Mesothelial cell of epicardium (in vitro differentiated cells): ENCODE measurements around the gene S100A12. TPM values are rescaled to one million over a fixed set of nuclear protein-coding genes. Genes with fewer than 3 reads are reported as not detected.

Experiments used
- DNase-seq, 2 experiments: peaks; one replicate each; pipeline ENCODE4 v3.0.0; 2021; ENCODE audit warnings: low spot score in 2 of 2; ENCODE audit not compliant: unreplicated experiment in 2 of 2
- H3K27ac Mint-ChIP-seq: 2 replicates; pipeline ENCODE4 v1.8.0; 2021; ENCODE audit warnings: mixed read lengths
- H3K27me3 Mint-ChIP-seq: 2 replicates; pipeline ENCODE4 v1.8.0; 2021; ENCODE audit warnings: low read depth, mixed read lengths
- H3K36me3 Mint-ChIP-seq: 2 replicates; pipeline ENCODE4 v1.8.0; 2021; ENCODE audit warnings: mixed read lengths
- H3K4me1 Mint-ChIP-seq: 2 replicates; pipeline ENCODE4 v1.8.0; 2021; ENCODE audit warnings: mixed read lengths
- H3K4me3 Mint-ChIP-seq: 2 replicates; pipeline ENCODE4 v1.8.0; 2021; ENCODE audit warnings: mild to moderate bottlenecking, moderate library complexity, mixed read lengths
- H3K9me3 Mint-ChIP-seq: 2 replicates; pipeline ENCODE4 v1.8.0; 2021; ENCODE audit warnings: mixed read lengths
- total RNA-seq: library from RNA; stranded (reverse); gene quantifications from 3 replicates; pipeline ENCODE4 v1.2.1, GENCODE V29; 2021
- TF ChIP-seq, protein P1 (sequence below): fragments of 200-600 bp; sonication (generic); IDR thresholded peaks from one replicate; pipeline ENCODE4 v1.5.0; 2021; ENCODE audit warnings: antibody characterized with exemption; ENCODE audit not compliant: unreplicated experiment

Gene S100A12
- total RNA-seq, 1 donor from 2014 or later: not detected

DNA sequence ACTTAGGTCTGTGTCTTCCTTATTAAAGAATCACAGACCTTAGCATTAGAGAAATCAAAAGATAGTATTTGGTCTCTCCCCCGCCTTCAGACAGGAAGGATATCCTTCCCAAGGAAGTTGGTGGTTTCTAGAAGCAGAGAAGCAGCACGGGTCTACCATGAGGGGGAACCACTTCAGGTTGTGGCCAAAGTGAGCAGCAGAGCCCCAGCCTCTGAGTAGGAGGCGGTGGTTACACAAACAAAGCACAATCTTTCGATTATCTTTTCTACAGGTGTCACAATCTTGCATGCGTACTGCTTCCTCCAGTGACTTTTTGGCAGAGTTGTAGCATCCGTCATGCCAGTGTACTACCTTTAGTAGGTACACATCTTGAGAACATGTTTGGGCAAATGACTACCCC, 35.6 kb downstream of the S100A12 start:
- TF ChIP-seq, protein P1, sequence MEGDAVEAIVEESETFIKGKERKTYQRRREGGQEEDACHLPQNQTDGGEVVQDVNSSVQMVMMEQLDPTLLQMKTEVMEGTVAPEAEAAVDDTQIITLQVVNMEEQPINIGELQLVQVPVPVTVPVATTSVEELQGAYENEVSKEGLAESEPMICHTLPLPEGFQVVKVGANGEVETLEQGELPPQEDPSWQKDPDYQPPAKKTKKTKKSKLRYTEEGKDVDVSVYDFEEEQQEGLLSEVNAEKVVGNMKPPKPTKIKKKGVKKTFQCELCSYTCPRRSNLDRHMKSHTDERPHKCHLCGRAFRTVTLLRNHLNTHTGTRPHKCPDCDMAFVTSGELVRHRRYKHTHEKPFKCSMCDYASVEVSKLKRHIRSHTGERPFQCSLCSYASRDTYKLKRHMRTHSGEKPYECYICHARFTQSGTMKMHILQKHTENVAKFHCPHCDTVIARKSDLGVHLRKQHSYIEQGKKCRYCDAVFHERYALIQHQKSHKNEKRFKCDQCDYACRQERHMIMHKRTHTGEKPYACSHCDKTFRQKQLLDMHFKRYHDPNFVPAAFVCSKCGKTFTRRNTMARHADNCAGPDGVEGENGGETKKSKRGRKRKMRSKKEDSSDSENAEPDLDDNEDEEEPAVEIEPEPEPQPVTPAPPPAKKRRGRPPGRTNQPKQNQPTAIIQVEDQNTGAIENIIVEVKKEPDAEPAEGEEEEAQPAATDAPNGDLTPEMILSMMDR: no peak
- Mint-ChIP-seq H3K36me3 (no peaks in the 10 kb centered on the region), H3K4me3 (no peak overlapping the region), H3K9me3 (no peaks in the 10 kb centered on the region), H3K4me1 (peaks cover 28% of the 10 kb centered on the region), H3K27ac (no peak overlapping the region), H3K27me3 (peaks cover 32% of the 10 kb centered on the region)
- no peak for DNase-seq

DNA sequence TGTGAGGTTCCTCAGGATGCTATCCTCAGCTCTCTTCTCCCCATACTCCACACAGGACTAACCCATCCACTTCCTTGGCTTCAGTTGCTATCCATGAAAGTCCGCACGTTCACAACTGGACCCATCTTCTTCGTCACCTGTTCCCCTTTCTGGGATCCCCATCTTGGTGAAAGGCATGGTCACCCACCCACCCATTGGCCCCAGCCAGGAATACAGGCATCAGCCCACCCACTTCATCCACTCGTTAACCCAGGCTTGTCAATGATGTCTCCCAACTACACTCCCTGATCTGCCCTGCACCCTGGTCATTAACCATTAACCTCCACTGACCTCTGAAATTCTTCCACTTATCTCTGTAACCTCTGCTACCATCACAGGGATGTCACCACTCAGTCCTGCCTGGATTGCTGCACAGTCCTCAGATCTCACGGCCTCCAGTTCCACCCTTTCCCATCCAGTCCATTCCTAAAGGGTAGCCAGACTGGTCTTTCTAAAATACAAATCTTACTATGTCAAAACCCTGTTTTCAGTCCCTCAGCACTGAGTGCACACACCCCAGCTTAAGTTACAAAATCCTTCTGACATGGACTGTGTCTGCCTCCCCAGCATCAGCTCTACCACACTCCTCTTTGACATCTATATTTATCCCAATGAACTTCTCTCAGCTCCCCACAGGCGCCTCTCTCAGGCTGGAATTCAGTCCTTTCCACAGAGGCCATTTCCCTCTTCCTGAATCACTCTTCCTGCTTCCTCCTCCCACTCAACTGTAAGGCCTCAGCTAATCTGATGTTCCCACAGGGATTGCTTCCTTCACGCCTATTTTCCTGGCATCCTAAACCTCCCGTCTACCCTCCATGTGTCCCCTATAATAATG, 37.2 kb downstream of the S100A12 start:
- Mint-ChIP-seq H3K4me1 (peaks cover 12% of the 10 kb centered on the region), H3K4me3 (no peak overlapping the region), H3K36me3 (no peaks in the 10 kb centered on the region), H3K27ac (no peak overlapping the region), H3K27me3 (peaks cover 35% of the 10 kb centered on the region), H3K9me3 (peaks cover 8% of the 10 kb centered on the region)
- no peak for DNase-seq
- TF ChIP-seq, protein P1: no peak

DNA sequence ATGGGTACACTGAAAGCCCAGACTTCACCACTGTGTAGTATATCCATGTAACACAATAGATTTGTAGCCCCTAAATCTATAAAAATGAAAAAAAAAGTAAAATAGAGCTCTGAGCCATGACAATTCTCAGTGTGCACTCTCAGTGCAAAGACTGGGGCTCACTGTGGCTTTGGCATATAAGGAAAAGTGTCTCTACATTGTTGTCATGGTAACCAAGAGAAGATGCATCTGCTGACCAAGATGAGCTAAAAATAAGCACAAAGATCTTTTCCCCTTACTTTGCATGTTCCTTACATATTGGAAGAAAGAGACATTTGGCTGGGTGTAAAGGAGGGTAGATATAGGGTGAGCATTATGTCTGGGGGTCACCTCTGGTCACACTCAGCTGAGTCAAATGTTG, 38.8 kb downstream of the S100A12 start:
- Mint-ChIP-seq H3K4me1 (no peaks in the 10 kb centered on the region), H3K27ac (no peak overlapping the region), H3K27me3 (peaks cover 37% of the 10 kb centered on the region), H3K9me3 (peaks cover 23% of the 10 kb centered on the region), H3K4me3 (no peak overlapping the region), H3K36me3 (no peaks in the 10 kb centered on the region)
- no peak for DNase-seq
- TF ChIP-seq, protein P1: no peak

DNA sequence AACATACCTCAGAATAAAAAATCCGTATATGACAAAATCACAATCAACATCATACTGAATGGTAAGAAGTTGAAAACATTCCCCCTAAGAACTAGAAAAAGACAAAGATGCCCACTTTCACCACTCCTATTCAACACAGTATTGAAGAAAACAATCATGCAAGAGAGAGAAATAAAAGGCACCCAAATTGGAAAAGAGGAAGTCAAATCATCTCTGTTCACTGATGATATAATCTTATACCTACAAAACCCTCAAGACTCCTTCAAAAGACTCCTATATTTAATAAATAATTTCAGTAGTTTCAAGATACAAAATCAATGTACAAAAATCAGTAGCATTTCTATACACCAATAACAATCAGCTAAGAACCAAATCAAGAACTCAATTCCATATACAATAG, 41.5 kb downstream of the S100A12 start:
- no peaks in the 10 kb centered on the region for H3K36me3 Mint-ChIP-seq
- H3K27me3 Mint-ChIP-seq: peaks cover 27% of the 10 kb centered on the region
- DNase-seq: no peak
- peaks cover 44% of the 10 kb centered on the region for H3K9me3 Mint-ChIP-seq
- no peaks in the 10 kb centered on the region for H3K4me1 Mint-ChIP-seq
- no peak overlapping the region for H3K27ac Mint-ChIP-seq
- H3K4me3 Mint-ChIP-seq: no peak overlapping the region
- TF ChIP-seq, protein P1: no peak

DNA sequence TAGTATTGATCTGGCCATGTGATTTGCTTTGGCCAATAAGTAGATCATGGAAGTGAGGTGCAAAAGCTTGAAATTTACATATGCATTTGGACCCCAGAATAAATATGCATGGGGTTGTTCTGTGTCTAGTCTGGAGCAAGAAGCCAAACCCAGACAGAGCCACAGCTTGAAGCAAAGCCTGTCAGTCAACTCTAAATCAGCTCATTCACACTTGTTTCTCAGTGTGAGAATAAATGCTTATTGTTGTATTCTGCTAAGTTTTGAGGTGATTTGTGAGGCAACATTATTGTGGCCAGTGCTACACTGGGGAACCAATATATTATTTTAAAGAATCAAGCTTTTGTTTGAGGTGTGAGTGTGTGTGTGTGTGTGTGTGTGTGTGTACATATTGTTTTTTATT, 50.5 kb downstream of the S100A12 start:
- Mint-ChIP-seq H3K9me3 (peaks cover 65% of the 10 kb centered on the region), H3K4me1 (no peaks in the 10 kb centered on the region), H3K27ac (no peak overlapping the region), H3K27me3 (no peaks in the 10 kb centered on the region), H3K4me3 (no peak overlapping the region), H3K36me3 (no peaks in the 10 kb centered on the region)
- no peak for DNase-seq
- TF ChIP-seq, protein P1: no peak

Other genes starting within 250 kb of the S100A12 start
- gene SPRR2G, start 224.7 kb downstream of the S100A12 start, total RNA-seq: not detected in 3 replicates
- gene LELP1, start 172.2 kb downstream of the S100A12 start, total RNA-seq: not detected in 3 replicates
- not detected in 3 replicates for gene PRR9, start 158.0 kb downstream of the S100A12 start, total RNA-seq
- gene LORICRIN, start 115.9 kb downstream of the S100A12 start, total RNA-seq: not detected in 3 replicates
- gene PGLYRP3, start 62.7 kb downstream of the S100A12 start, total RNA-seq: not detected in 3 replicates
- gene PGLYRP4, start 26.8 kb downstream of the S100A12 start, total RNA-seq: 0.11 TPM in 1 of 3 replicates, not detected in the others
- gene S100A9, start 17.8 kb downstream of the S100A12 start, total RNA-seq: 2.0 to 4.2 TPM (median 3.5 TPM) in 3 replicates
- not detected in 3 replicates for gene S100A8, start 15.5 kb upstream of the S100A12 start, total RNA-seq
- not detected in 3 replicates for gene S100A7A, start 40.9 kb upstream of the S100A12 start, total RNA-seq
- gene S100A7, start 85.0 kb upstream of the S100A12 start, total RNA-seq: not detected in 3 replicates
- 2.4 to 4.4 TPM (median 3.9 TPM) in 3 replicates for gene S100A6, start 160.4 kb upstream of the S100A12 start, total RNA-seq
- not detected in 3 replicates for gene S100A5, start 165.3 kb upstream of the S100A12 start, total RNA-seq
- 7.8 to 12.7 TPM (median 10.2 TPM) in 3 replicates for gene S100A4, start 170.2 kb upstream of the S100A12 start, total RNA-seq
- not detected in 3 replicates for gene S100A3, start 173.6 kb upstream of the S100A12 start, total RNA-seq
- 0.43 to 0.51 TPM in 2 of 3 replicates, not detected in the other for gene S100A2, start 190.2 kb upstream of the S100A12 start, total RNA-seq
- 22.1 to 24.8 TPM (median 22.4 TPM) in 3 replicates for gene S100A16, start 237.5 kb upstream of the S100A12 start, total RNA-seq
- 8.5 to 10.1 TPM (median 10.0 TPM) in 3 replicates for gene S100A14, start 240.7 kb upstream of the S100A12 start, total RNA-seq